GM12872 (cell line): Measurements from ENCODE around the gene FAM131A.
A peak's percentile ranks its signal among the peaks of the same experiment; 100 is the strongest.

Experiments
- CTCF ChIP-seq: IDR thresholded peaks from 3 replicates; pipeline ENCODE4 v1.5.1; 2011; ENCODE audit warnings: low read depth, mild to moderate bottlenecking, low read length, moderate library complexity; ENCODE audit not compliant: insufficient read depth

The FAM131A gene

GRCh38 chr3:184351511-184352148 is 14.2 kb downstream of the FAM131A start:
- TF ChIP-seq CTCF, result no peak

- no peak for TF ChIP-seq CTCF
Measured at GRCh38 chr3:184352149-184352785, 14.9 kb downstream of the FAM131A start.

DNA sequence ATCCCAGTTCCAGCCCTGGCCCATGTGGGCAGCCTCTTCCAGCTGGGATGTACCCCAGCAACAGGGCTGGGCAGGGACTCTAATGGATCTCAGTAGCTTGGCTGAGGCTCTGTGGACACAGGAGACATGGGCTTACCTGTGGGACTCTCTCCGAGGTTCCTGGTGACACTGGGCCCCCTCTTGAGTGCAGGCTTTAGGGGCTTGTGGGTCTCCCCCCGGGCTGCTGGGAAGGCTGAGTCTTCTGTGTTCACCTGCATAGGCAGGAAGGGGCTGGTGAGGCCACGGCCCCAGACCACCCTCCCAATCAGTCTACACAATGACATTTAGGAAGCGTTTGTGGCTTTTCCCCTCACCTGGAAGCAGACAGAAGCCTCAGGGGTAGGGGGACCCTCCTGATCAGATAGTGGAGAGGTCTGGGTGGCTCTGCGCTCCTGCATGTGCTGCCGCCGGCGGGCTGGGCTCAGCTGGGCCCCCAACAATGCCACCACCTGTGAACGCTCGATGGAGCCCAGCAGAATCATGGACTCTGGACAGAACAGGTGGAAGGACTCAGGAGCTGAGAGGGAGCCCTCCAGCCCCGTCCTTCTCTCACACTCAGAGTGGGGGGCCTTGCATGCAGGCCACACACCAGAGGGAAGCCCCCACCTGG is 15.6 kb downstream of the FAM131A start:
- no peak for TF ChIP-seq CTCF

- no peak for TF ChIP-seq CTCF
Measured at GRCh38 chr3:184353546-184353941, 16.1 kb downstream of the FAM131A start.

DNA sequence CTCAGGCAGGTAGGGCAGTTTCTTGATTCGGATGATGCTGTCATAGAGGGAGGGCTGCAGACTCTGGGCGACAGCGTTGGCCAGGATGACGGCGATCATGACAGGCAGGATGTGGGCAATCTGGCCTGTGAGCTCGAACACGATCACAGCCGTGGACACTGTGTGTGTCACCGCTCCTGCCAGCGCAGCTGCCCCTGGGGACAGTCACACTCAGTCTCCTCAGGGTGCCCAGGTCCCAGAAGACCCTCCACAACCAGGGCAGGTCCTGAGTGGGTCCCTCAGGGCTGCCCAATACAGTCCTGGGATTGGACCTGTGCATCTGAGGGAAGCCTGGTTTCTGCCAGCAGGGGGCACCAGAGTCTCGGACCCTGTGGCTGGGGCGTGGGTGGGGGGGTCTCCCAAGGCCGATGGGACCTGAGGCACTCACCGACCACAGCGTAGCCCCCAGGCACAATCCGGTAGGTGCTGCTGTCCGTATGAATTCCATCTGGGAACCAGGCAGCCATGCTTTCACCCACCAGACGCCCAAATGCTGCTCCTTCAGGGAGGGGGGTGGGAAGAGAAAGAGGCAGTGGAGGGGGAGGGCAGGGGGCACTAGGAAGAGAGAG is 16.8 kb downstream of the FAM131A start:
- peak; percentile 88 for TF ChIP-seq CTCF

- no peak for TF ChIP-seq CTCF
Measured at GRCh38 chr3:184354754-184355153, 17.4 kb downstream of the FAM131A start.

DNA sequence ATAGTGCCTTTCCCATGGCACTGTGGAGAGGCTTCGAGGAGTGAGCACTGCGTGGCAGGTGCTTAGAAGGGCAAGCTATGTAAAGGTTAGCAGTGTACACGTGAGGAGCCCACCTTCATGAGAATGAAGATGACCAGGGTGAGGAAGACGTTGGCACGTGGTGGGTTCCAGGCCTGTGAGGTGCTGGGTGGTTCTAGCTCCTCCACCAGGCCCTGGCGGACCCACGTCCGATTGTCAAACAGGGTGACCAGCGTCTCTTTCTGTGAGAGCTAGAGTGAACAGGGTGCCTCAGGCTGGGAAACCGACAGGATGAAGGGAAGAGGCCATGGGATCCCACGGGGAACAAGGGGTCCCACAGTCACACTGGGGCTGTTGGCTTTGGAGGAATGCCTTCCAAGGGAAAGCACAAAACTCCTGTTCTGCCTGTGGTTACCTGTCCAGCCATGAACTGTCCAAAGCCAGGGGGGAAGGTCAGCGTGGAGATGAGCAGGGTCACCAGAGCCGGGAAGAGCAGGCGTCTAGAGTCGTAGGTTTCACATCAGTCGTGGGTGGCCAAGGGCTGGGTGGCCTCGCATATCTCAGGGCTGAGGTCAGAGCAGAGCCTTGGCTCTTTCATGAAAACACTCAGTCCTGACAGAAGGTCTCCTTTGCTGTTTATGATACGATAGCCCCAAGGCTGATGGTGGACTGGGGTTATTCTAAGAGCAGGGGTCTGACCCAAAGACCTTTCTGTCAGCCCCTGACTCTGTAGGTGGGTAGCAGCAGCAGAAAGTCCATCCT is 18.1 kb downstream of the FAM131A start:
- no peak for TF ChIP-seq CTCF
